GM18498 (cell line): ENCODE measurements around the gene LIMS1.
"Not testable (repeated sequence)": the region's sequence is repeated elsewhere in the genome, so short reads cannot be mapped to it uniquely, and the experiment has no call there.

Experiments used
- ATAC-seq: cut with Tn5 transposase; IDR thresholded peaks from one replicate; pipeline ENCODE4 v1.9.1; 2021; ENCODE audit warnings: mild to moderate bottlenecking, moderate library complexity; ENCODE audit not compliant: unreplicated experiment

LIMS1 gene

DNA sequence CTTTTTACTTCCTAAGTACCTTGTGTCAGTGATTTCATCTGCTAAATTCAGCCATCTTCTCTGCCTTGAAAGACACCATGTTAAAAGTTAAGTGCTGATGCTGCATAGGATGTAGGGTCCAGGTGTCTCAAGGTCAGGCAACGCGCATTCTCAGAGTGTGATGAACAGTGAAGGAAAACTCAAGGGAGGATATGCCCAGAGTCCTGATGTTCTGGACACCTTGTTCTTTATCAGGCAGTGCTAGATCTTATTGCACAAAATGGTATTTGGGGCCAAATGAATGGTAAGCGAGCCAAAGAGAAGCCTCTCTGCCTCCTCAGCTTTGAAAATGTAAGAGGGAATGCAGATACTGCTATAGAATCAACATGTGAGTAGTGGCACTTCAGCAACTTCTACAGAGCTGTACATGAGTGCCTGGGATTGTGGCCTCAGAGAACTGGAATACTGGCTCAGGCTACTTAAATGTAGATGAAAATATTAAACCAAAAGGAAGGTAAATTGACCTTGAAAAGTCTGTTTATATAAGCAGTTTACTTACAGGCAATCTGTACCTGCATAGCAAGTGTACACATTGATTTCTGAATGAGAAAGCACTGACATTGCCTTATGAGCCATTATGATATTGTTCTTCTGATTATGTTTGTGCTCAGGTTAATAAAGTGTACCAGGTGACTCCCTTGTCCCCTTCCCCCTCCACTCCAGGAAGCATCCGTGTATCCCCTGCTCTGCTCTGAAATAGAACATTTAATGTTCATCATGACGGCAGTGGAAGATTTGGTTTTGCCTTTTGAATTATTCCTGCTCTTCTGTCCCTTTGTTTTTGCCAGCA is 98.3 kb downstream of the LIMS1 start:
- no peak for ATAC-seq

DNA sequence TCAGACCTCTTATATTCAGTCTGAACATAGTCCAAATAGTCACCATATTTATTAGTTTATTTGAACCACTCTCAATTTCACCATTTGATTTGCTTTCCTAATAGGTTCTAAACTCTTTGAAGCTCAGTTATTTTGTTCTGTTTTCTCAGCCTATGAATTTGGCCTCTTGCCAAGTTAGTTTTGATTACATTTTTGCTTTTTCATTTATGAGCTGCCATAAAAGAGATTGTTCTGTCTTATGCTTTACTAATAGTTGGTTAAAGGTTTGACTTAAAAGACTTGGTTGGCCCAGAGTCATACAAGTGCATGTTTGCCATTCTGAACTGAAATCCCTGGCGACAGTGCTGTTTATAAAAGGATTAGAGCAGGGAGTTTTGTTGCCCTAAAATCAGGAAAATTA is 99.1 kb downstream of the LIMS1 start:
- ATAC-seq, result no peak

DNA sequence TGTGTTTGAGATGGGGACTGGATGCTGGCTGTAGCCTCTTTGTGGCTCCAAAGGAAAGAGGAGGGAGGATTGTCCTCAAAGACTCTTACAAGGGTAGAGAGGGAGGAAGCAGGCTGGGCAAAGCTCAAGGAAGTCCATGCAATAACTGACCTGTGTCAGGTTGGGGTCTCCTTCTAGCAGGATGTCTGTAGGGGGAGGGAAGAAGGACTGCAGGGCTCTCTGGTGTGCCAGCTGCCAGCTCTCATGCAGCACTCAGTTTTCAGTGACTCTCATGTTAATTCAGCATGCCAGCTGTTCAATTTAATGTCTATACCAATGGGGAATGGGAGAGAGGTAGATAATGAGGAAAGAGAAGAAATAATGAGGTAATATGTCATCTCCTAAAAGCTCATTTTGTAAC is 99.7 kb downstream of the LIMS1 start:
- ATAC-seq, result no peak

DNA sequence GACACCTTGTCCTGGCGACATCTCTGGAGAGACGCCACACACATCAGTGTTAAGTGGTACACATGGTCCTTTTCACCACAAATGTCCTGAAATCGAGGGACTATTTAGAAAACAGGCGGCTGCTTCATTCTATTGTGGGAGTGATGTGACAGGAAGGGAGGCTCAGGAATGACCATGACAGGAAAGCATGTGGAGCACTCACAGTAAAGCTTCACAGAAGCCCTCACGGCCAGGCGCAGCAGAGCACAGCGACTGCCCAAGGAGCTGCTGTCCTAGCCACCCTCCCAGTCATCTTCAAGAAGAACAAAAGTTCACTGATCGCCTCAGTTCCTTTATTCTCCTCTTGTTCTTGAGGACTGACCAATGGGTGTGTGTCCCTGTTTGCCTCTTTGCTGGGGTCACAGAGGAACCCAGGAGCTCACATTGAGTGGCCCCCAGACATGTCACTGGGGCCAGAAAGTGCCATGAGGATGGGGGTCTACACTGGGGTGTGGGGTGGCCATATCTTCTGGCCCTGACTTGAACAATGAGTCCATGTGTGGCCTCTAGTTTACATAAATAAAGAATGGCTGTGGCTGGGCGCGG is 100.4 kb downstream of the LIMS1 start:
- no peak for ATAC-seq

DNA sequence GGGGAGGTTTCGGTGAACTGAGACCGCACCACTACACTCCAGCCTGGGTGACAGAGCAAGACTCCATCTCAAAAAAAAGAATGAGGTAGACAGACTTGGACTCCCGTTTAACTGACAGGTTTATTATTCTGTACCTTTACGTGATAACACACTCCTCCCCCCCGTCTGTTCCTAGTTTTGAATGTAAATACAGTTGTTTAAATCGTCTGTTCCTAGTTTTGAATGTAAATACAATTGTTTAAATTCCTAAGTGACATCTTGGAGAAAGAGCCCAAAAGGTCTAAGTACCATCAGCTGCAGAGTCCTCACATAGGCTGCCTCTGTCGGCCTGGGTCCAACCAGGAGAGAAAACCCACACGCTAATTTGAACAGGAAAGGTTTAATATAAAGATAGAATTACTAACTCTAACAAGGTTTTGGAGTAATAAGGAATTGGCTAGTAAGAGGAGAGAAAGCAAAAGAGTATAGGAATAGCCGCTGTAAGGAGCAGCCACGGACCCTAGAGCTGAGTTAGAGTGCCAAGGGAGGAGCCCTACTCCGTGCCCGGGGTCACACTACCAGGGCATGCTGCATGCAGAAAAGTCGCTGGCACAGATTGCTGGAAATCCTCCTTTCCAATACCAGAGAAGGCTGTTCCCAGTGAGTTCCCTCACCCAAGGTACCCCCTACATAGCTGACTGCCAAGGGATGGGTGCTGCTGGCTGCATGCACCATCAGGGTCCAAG is 101.5 kb downstream of the LIMS1 start:
- ATAC-seq, result peak; percentile 19

DNA sequence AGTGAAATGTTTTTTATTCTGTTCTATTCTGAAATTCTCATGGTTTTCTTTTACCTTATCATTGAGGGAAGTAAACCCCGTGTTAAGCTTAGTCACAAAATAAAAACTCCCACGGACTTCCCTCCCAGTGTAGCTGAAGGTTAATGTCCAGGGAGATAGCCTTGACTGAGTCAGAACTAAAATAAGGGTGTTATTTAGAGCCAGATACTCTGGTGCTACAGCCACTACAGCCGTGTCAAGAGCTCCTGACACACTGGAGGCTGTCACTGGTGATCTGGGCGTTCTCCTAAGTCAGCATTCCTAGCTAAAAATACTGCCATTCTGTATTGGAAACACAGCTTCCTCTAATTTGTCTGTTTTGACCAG is 103.0 kb downstream of the LIMS1 start:
- ATAC-seq, result no peak

DNA sequence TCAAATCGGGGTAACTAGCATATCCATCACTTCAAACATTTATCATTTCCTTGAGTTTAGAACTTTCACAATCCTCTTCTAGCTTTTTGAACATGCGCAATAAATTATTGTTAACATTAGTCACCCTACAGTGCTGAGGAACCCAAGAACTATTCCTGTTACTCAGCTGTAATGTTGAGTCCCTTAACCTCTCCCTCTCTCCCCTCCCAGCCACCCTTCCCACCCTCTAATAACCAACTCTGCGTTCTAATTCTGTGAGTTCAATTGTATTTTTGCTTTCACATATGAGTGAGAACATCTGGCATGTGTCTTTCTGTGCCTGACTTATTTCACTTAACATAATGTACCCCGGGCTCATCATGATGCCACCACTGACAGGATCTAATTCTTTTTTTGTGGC is 106.5 kb downstream of the LIMS1 start:
- no peak for ATAC-seq

DNA sequence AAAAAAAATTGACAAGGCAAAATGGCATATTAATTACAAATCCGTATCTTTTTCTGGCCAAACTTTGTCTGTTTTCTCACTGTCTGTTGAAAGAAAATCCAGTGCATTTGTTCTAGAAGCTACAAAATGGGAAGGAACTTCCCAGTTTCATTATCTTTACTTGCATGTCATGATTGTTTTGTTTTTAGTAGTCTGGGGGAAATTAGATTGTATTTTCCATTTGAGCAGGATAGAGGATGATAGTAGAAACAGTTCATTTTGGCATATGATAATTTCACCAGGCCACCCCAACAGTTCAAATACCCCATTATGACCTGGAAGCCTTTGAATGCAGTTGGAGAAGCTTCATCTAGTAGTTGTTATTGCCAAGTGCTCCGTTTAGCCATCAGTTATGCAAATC is 107.5 kb downstream of the LIMS1 start:
- no peak for ATAC-seq

DNA sequence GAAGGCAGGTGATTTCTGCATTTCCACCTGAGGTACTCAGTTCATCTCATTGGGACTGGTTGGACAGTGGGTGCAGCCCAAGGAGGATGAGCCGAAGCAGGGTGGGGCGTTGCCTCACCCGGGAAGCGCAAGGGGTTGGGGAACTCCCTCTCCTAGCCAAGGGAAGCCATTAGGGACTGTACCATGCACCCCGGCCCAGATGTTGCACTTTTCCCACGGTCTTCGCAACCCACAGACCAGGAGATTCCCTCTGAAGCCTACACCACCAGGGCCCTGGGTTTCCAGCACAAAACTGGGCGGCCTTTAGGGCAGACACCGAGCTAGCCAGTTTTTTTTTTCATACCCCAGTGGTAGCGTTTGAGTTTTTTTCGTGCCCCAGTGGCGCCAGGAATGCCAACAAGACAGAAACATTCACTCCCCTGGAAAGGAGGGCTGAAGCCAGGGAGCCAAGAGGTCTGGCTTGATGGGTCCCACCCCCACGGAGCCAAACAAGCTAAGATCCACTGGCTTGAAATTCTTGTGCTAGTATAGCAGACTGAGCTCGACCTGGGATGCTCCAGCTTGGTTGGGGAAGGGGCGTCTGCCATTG is 109.1 kb downstream of the LIMS1 start:
- ATAC-seq, result no peak

DNA sequence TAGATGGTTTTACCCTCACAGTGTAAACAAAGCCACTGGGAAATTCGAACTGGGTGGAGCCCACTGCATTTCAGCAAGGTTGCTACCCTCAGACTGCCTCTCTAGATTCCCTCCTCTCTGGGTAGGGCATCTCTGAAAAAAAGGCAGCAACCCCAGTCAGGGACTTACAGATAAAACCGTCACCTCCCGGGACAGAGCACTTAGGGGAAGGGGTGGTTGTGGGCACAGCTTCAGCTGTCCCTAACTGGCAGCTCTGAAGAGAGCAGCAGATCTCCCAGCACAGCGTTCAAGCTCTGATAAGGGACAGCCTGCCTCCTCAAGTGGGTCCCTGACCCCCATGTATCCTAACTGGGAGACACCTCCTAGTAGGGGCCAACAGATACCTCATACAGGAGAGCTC is 109.6 kb downstream of the LIMS1 start:
- ATAC-seq, result not testable (repeated sequence)

DNA sequence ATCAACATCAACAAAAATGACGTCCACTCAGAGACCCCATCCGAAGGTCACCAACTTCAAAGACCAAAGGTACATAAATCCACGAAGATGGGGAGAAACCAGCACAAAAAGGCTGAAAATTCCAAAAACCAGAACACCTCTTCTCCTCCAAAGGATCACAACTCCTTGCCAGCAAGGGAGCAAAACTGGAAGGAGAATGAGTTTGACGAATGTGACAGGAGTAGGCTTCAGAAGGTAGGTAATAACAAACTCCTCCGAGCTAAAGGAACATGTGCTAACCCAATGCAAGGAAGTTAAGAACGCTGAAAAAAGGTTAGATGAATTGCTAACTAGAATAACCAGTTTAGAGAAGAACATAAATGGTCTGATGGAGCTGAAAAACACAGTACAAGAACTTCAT is 110.2 kb downstream of the LIMS1 start:
- ATAC-seq, result not testable (repeated sequence)

DNA sequence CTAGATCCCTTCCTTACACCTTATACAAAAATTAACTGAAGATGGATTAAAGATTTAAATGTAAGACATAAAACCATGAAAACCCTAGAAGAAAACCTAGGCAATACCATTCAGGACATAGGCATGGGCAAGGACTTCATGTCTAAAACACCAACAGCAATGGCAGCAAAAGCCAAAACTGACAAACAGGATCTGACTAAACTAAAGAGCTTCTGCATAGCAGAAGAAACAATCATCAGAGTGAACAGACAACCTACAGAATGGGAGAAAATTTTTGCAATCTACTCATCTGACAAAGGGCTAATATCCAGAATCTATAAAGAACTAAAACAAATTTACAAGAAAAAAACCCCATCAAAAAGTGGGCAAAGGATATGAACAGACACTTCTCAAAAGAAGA is 114.5 kb downstream of the LIMS1 start:
- not testable (repeated sequence) for ATAC-seq

DNA sequence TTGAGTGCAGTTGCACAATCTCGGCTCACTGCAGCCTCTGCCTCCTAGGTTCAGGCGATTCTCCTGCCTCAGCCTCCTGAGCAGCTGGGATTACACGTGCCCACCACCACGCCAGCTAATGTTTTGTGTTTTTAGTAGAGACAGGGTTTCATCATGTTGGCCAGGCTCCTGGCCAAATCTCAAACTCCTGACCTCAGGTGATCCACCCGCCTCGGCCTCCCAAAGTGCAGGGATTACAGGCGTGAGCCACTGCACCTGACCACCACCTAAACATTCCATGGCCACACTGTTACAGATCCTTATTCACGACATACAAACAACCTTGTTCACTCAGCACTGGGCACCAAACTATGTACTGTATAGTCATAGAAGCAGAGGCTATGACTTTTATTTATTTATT is 116.2 kb downstream of the LIMS1 start:
- ATAC-seq, result not testable (repeated sequence)

DNA sequence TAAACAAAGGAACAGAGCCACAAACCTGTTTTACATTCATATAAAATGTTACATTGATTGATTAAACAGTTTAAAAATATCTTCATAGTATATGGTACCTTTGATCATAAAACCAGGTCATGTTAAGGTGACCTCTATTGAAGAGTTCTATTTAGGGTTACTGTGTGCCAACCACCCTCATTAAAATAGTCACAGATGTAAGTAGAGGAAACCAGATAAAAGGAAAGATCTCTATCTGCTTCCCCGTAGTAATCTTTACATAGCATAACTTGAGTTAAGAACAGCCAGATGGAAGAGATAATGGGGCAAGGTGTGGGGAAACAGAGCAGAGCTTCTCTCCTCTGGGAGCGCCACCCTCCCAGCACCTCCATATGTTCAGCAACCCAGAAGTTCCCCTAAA is 117.2 kb downstream of the LIMS1 start:
- not testable (repeated sequence) for ATAC-seq

DNA sequence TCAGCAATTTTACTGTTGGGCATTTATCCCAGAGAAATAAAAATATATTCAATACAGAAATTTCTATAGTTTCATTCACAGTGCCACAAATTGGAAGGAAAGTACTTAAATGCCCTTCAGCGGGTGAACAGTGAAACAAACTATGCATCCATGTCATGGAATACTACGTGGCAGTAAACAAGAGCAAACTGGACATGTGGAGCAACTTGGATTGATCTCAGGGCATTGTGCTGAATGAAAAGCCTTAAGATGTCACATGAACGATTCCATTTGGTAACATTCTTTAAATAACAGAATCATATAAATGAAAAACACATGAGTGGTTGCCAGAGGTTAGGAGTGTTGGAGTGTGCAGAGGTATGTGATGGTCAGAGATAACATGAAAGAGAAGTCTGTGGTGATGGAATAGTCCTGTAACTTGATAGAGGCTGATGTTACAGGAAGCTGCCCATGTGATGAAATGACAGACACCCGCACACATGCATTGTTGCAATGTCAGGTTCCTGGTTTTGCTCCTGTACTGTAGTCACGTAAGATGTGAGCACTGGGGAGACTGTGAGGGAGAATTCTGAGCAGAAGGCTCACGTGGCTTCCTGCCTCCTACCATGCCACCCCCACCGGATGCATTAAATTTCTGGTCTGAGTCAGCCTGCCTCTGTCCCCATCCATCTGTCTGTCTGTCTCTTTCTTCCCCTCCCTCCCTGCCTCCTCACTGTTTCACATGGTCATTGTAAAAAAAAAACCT is 118.1 kb downstream of the LIMS1 start:
- ATAC-seq, result peak; percentile 97

DNA sequence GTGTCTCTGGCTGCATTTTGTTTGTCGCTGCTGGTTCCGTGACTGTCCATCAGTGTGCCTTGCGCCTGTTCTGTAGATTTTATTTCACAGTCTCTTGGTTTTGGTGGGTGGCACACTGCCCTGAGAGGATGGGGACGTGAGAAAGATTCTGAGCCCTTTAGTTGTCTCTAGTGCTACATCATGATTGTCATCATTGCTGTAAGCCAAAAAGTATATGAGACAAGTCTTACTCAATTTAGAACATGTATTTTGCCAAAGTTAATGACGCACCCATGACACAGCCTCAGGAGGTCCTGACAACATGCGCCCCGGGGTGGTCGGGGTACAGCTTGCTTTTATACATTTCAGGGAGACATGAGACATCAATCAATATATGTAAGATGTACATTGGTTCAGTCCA is 119.2 kb downstream of the LIMS1 start:
- not testable (repeated sequence) for ATAC-seq

DNA sequence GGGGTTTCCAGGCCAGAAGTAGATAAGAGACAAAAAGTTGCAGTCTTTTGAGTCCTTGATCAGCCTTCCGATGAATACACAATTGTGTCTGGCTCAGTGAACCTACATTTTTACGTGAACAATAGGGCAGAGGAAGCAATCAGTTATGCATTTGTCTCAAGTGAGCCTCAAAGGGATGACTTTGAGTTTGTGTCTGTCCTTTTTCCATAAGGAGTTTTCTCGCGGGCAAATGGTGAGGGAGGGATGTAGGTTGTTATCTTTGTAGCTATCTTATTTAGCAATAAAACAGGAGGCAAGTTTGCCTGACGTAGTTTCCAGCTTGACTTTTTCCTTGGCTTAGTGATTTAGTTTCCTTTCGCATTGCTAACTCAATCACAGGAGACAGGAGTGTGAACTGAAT is 119.6 kb downstream of the LIMS1 start:
- ATAC-seq, result not testable (repeated sequence)

DNA sequence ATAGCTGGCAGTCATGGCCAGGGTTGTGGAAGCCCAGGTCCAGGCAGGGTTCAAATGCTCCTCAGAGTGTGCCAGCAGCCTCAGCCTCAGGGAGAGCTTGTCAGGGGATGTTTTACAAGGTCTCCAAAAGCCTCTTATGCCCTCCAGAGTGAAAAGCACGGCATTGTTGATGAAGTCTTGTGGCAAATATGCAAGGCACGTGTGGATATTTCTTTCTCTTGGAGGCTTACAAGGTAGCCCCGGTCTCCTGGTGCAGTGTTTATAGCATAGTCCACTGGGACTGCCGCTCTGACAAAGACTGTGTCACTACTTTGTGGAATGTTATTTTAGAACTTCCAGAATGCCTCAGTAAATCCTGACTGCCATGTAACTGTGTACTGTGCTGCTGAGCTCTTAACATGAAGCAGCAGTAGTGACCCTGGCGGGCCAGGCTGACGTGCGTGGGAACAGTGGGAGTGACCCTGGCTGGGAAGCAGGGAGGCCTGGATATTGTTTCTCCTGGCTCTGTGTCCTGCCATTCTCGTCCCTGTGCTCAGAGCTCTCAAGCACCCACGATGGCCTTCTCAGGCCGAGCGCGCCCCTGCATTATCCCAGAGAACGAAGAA is 120.4 kb downstream of the LIMS1 start:
- ATAC-seq, result not testable (repeated sequence)

DNA sequence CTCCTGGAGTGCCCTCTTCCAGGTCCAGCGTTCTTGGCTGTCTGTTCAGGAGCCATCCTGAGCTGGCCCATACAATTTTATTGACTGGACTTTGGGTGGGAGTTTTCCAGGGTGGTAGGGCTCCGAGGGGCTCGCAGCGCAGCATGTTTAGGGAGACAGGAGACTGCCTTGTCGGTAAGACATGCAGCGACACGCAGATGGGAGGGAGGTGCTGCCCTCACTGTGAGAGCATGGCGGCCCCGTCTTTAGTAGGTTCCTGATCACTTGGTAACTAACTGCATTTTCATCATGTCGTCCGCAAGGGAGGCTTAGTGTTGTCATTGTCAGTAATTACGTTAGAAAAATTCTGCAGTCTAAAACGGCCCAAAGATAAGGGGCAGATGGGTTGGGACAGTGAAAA is 121.0 kb downstream of the LIMS1 start:
- ATAC-seq, result not testable (repeated sequence)

DNA sequence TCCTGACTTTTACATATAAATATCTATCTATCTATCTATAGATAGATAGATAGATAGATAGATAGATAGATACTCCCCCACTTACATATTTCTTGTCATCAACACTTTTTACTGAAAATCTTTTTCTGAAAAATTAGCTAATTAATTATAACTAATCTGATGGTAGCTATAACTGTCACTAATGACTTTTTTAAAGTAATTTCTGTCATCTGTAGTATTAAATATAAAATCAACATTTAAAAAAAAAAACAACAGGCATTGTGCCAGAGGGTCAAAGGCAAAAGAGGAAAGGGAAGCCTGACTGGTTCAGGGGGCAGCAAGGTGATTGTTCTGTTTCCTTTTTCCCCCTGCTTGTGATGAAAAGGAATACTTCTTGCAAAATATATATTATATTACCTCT is 122.0 kb downstream of the LIMS1 start:
- ATAC-seq, result not testable (repeated sequence)
